ENCODE results near the gene UQCR11. TPM values are rescaled to one million over a fixed set of nuclear protein-coding genes. Genes with fewer than 3 reads are reported as not detected.

Gene UQCR11
- total RNA-seq, 1 donor from 2014 or later: 149 TPM

- no peak overlapping the region for H3K27ac Mint-ChIP-seq (ENCODE audit: unreplicated experiment)
- H3K27me3 Mint-ChIP-seq (ENCODE audit: low read depth): peaks cover 13% of the 10 kb centered on the region
- H3K36me3 Mint-ChIP-seq (ENCODE audit: low read depth): peaks cover 2% of the 10 kb centered on the region
- no peak for DNase-seq (ENCODE audit: low read depth, low spot score)
- no peak for TF ChIP-seq CTCF (conservative IDR thresholded peaks at IDR 0.05)
- H3K4me3 Mint-ChIP-seq: peak overlapping the region; percentile 67
- no peaks in the 10 kb centered on the region for H3K9me3 Mint-ChIP-seq
- H3K4me1 Mint-ChIP-seq: peaks cover 11% of the 10 kb centered on the region
Measured at GRCh38 chr19:1648459-1648849, 43.2 kb upstream of the UQCR11 start.

GRCh38 chr19:1647501-1648458 is 42.5 kb upstream of the UQCR11 start:
- H3K4me1 Mint-ChIP-seq: peaks cover 7% of the 10 kb centered on the region
- H3K36me3 Mint-ChIP-seq (ENCODE audit: low read depth): peaks cover 5% of the 10 kb centered on the region
- no peaks in the 10 kb centered on the region for H3K9me3 Mint-ChIP-seq
- no peak overlapping the region for H3K27ac Mint-ChIP-seq (ENCODE audit: unreplicated experiment)
- TF ChIP-seq CTCF (conservative IDR thresholded peaks at IDR 0.05): no peak
- H3K27me3 Mint-ChIP-seq (ENCODE audit: low read depth): peaks cover 9% of the 10 kb centered on the region
- DNase-seq (ENCODE audit: low read depth, low spot score): no peak
- peak overlapping the region; percentile 62 for H3K4me3 Mint-ChIP-seq

DNA sequence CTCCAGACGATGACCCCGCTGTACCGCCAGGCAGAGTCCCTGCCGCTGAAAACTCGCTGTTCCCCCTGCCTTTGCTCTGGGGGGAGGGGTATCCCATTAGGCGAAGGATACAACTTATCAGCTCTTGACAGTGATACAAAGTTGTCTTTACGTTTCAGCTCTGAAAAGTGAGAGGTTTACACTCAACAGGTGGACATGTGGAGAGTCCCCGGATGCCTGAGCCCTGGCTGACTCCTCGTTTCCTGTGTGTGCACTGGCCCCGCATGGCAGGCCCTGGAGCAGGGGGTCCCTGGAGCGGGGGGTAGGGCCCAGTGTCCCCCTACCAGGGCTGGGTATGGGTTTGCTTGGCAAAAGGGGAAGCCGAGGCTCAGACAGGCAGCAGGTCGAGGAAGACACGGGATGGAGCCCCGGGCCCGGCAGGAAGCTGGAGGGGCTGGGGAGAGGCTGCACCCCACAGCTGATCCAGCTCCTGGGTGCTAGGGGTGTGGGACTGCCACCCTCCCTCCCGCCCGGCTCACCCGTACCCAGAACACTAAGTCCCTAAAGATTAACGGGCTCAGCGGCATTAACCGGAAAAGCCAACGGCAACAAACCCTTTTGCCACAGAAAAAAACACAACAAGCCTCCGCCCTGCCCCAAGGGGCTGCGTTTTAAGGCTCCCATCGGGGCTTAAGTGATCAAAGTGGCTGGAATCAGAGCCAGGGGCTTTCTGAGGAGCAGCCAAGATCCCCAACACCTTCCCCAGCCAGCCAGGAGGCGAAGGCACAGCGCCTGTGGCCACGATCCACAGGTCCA is 41.6 kb upstream of the UQCR11 start:
- peaks cover 7% of the 10 kb centered on the region for H3K4me1 Mint-ChIP-seq
- TF ChIP-seq CTCF (conservative IDR thresholded peaks at IDR 0.05): no peak
- DNase-seq (ENCODE audit: low read depth, low spot score): no peak
- H3K27me3 Mint-ChIP-seq (ENCODE audit: low read depth): peaks cover 8% of the 10 kb centered on the region
- peak overlapping the region; percentile 19 for H3K4me3 Mint-ChIP-seq
- H3K27ac Mint-ChIP-seq (ENCODE audit: unreplicated experiment): no peak overlapping the region
- peaks cover 7% of the 10 kb centered on the region for H3K36me3 Mint-ChIP-seq (ENCODE audit: low read depth)
- no peaks in the 10 kb centered on the region for H3K9me3 Mint-ChIP-seq

GRCh38 chr19:1646149-1646548 is 40.9 kb upstream of the UQCR11 start:
- no peak overlapping the region for H3K27ac Mint-ChIP-seq (ENCODE audit: unreplicated experiment)
- no peak for DNase-seq (ENCODE audit: low read depth, low spot score)
- TF ChIP-seq CTCF (conservative IDR thresholded peaks at IDR 0.05): no peak
- peaks cover 7% of the 10 kb centered on the region for H3K4me1 Mint-ChIP-seq
- peaks cover 5% of the 10 kb centered on the region for H3K27me3 Mint-ChIP-seq (ENCODE audit: low read depth)
- peaks cover 8% of the 10 kb centered on the region for H3K36me3 Mint-ChIP-seq (ENCODE audit: low read depth)
- peak overlapping the region; percentile 19 for H3K4me3 Mint-ChIP-seq
- no peaks in the 10 kb centered on the region for H3K9me3 Mint-ChIP-seq

GRCh38 chr19:1645299-1645698 is 40.0 kb upstream of the UQCR11 start:
- TF ChIP-seq CTCF (conservative IDR thresholded peaks at IDR 0.05): no peak

More at GRCh38 chr19:1645299-1645698, 40.0 kb upstream of the UQCR11 start:
- H3K9me3 Mint-ChIP-seq: no peaks in the 10 kb centered on the region
- no peaks in the 10 kb centered on the region for H3K4me1 Mint-ChIP-seq
- peaks cover 5% of the 10 kb centered on the region for H3K36me3 Mint-ChIP-seq (ENCODE audit: low read depth)
- peak overlapping the region; percentile 44 for H3K4me3 Mint-ChIP-seq
- no peak overlapping the region for H3K27ac Mint-ChIP-seq (ENCODE audit: unreplicated experiment)
- H3K27me3 Mint-ChIP-seq (ENCODE audit: low read depth): no peaks in the 10 kb centered on the region
- no peak for DNase-seq (ENCODE audit: low read depth, low spot score)

Data from neural crest cell (in vitro differentiated cells).